Pancreas (tissue), 10 donors: ENCODE results near the gene POLR1F. TPM values are rescaled to one million over a fixed set of nuclear protein-coding genes. Genes with fewer than 3 reads are reported as not detected.

ENCODE experiments used
- ATAC-seq, 4 donors: fragments of 200-7000 bp; cut with Tn5 transposase; one replicate each; pipeline versions ENCODE4 v1.8.0 to v1.9.1; 2020; ENCODE audit warnings: mild to moderate bottlenecking in 4 of 4, moderate library complexity in 4 of 4
- DNase-seq, 6 donors: peaks; one replicate each; pipeline ENCODE4 v3.0.0-alpha.2; 2020
- FAIRE-seq: peaks from 2 replicates; lab custom pipeline; 2012; peaks lifted over from hg19 to GRCh38; lab: Jason Lieb, UNC
- H3K27ac ChIP-seq, 4 donors: fragments of 200-600 bp; sonication (generic); 1 replicate in 3 of 4; 2 replicates in 1 of 4; pipeline versions ENCODE4 v1.5.0 to v1.8.0; 2020
- H3K27me3 ChIP-seq, 4 donors: fragments of 200-600 bp; one replicate each; pipeline ENCODE4 v1.8.0; 2021
- H3K36me3 ChIP-seq, 3 donors: fragments of 200-600 bp; sonication (generic) in 1 of 3; one replicate each; pipeline versions ENCODE4 v1.5.0 to v1.8.0; 2020 to 2021
- H3K4me1 ChIP-seq, 3 donors: fragments of 200-600 bp; one replicate each; pipeline ENCODE4 v1.8.0; 2021
- H3K4me3 ChIP-seq, 4 donors: fragments of 200-600 bp; sonication (generic) in 2 of 4; one replicate each; pipeline versions ENCODE4 v1.5.0 to v1.8.0; 2020 to 2021
- H3K9me3 ChIP-seq, 4 donors: fragments of 200-600 bp; one replicate each; pipeline ENCODE4 v1.8.0; 2021
- CTCF ChIP-seq, 4 donors: fragments of 200-600 bp; sonication (generic) in 3 of 4; IDR thresholded peaks; one replicate each; pipeline versions ENCODE4 v1.5.0 to v1.8.0; 2021; ENCODE audit warnings: antibody characterized with exemption in 4 of 4
- WGBS, 2 donors: extraction: QIAGEN DNeasy Blood & Tissue Kit; methylation state at CpG; one replicate each; pipeline ENCODE4 v1.1.7; 2013; 5-methylcytosine and 5-hydroxymethylcytosine counted together
- intact Hi-C, 3 donors: fragments of 100-400 bp; cut with DNase I; formaldehyde crosslinking; loops; one replicate each; pipeline versions ENCODE4 v1.11.1 to v1.14.2; 2022
- microRNA-seq, 2 donors: library from miRNA; unstranded; fragments of <30 nt; microRNA quantifications; one replicate each; pipeline versions ENCODE4 to v1.1.0, GENCODE V29; 2019 to 2020
- polyA plus RNA-seq, 2 donors: library from polyadenylated mRNA; stranded (reverse); fragments of 200-250 nt; gene quantifications; one replicate each; pipeline ENCODE4 v1.2.3, GENCODE V29; 2013
- total RNA-seq, 6 donors: library from RNA; stranded (reverse); fragmentation: NEBNext Ultra II Directional in 4 of 6; extraction: Animal tissue kit (Norgen Biotek cat#: 25700) in 4 of 6; gene quantifications; one replicate each; pipeline versions ENCODE4 v1.2.1 to v1.2.4, GENCODE V29; 2021 to 2023
- donor health status: healthy with polysubstance abuse.
- donor health status: DM: no; HTN: no; CAD: no; lungs with moderate emphysema.
- donor health status: DM: no; HTN: no; CAD: no.
- donor health status: control.
- donor health status: control.
- donor health status: Bipolar disorder and iron deficiency.
- donor health status: DM: yes; HTN: yes; CAD: no.
- donor health status: DM: no; HTN: no; CAD: no.
- donor health status: DM: no; HTN: no; CAD: no.
- donor health status: DM: yes; HTN: yes; CAD: no.

Gene POLR1F
- total and polyA plus RNA-seq, 8 donors: 2.8 to 6.1 (median 4.7) TPM

- Histone ChIP-seq H3K27ac (no peak overlapping the region), H3K9me3 (no peaks in the 10 kb centered on the region), H3K27me3 (peaks cover 0 to 10% (median 0%) of the 10 kb centered on the region in 4 donors), H3K36me3 (no peaks in the 10 kb centered on the region), H3K4me3 (no peak overlapping the region), H3K4me1 (no peaks in the 10 kb centered on the region)
- DNase-seq: no peak
- TF ChIP-seq CTCF (IDR thresholded peaks at IDR 0.05): peak in 2 of 4 donors; percentile 49 to 61
- WGBS, 2 donors: 2 to 8% methylated on average over 1 of the region's 1 CpG
- intact Hi-C loops: no loop called here
- peak; percentile 84 for FAIRE-seq
- ATAC-seq: peak in 2 of 4 donors; percentile 61 to 62
Measured at GRCh38 chr7:19665399-19666008, 43.3 kb downstream of the POLR1F start.

- no peak overlapping the region for H3K4me3 ChIP-seq
- DNase-seq (no peak), ATAC-seq (peak in 1 of 4 donors; percentile 40), FAIRE-seq (no peak)
- no peaks in the 10 kb centered on the region for H3K4me1 ChIP-seq
- WGBS, 2 donors: 6 to 7% methylated on average over 4 of the region's 4 CpGs
- intact Hi-C loops: no loop called here
- H3K36me3 ChIP-seq: no peaks in the 10 kb centered on the region
- H3K27ac ChIP-seq: no peak overlapping the region
- peaks cover 0 to 7% (median 0%) of the 10 kb centered on the region in 4 donors for H3K27me3 ChIP-seq
- H3K9me3 ChIP-seq: no peaks in the 10 kb centered on the region
- TF ChIP-seq CTCF (IDR thresholded peaks at IDR 0.05): no peak
Measured at GRCh38 chr7:19663816-19664462, 44.9 kb downstream of the POLR1F start.

DNA sequence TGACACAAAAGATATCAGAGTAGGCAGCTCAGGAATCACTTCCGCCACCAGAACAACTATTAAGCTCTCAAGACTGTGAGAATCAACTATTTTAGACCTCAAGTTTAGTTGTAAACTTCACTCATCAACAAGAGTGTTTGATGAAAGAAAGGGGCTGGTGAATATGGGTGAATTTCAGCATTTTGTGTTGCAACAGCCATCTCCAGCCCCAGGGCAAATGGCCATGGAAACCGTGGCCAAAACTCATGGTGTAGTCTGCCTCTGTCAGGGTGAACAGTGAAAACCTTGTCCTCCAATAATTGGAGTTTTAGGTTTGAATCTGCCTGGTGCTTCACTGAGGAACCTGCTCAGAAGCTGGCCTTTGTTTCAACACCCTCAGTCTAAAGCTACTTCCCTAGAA, 60.0 kb downstream of the POLR1F start:
- WGBS, 2 donors: 50 to 60% methylated on average over 2 of the region's 2 CpGs

More for the DNA sequence above, 60.0 kb downstream of the POLR1F start:
- no peaks in the 10 kb centered on the region for H3K4me1 ChIP-seq
- no peak for FAIRE-seq
- H3K27me3 ChIP-seq: peaks cover 0 to 4% (median 0%) of the 10 kb centered on the region in 4 donors
- H3K9me3 ChIP-seq: no peaks in the 10 kb centered on the region
- no peak for ATAC-seq
- no peaks in the 10 kb centered on the region for H3K36me3 ChIP-seq
- TF ChIP-seq CTCF (IDR thresholded peaks at IDR 0.05): no peak
- H3K27ac ChIP-seq: no peak overlapping the region
- DNase-seq: no peak
- H3K4me3 ChIP-seq: no peak overlapping the region
- intact Hi-C loops: no loop called here

Small RNA genes within 50 kb of the gene (microRNA-seq; reads per million reads assigned to microRNA genes)
- 0 to 0.39 reads per million in 2 donors for gene MIR3146

Other genes with a start within 250 kb of the POLR1F start
- under 1 TPM; 0.19 to 0.87 (median 0.45) TPM for gene TMEM196, start 64.6 kb upstream of the POLR1F start, total RNA-seq
- gene TMEM196, start 64.6 kb upstream of the POLR1F start, polyA plus RNA-seq: 1 to 10 TPM; 1.3 to 5.2 TPM